Panc1 (cell line): ENCODE data around the gene THUMPD2.

Experiments used
- CTCF ChIP-seq: fragments of 450-650 bp; IDR thresholded peaks from 2 replicates; pipeline ENCODE4 v1.5.1; 2017; ENCODE audit warnings: mild to moderate bottlenecking
- POLR2AphosphoS5 ChIP-seq: IDR thresholded peaks from 2 replicates; pipeline ENCODE4 v1.6.1; 2012; ENCODE audit warnings: mild to moderate bottlenecking, low read depth, low read length, moderate library complexity

- TF ChIP-seq CTCF: no peak
- no peak for TF ChIP-seq POLR2AphosphoS5
These were observed 59.7 kb downstream of the THUMPD2 start for GRCh38 chr2:39719317-39719716.
